ENCODE results near the gene SCN1B.
"Not testable (repeated sequence)": the region's sequence is repeated elsewhere in the genome, so short reads cannot be mapped to it uniquely, and the experiment has no call there.

Gene SCN1B

GRCh38 chr19:35002037-35002535 lies 28.2 kb upstream of the SCN1B start:
- DNase-seq, result no peak

- DNase-seq, result no peak
Measured at GRCh38 chr19:35004517-35005255, 25.6 kb upstream of the SCN1B start.

GRCh38 chr19:35005256-35005977 lies 24.9 kb upstream of the SCN1B start:
- DNase-seq, result no peak

- DNase-seq, result not testable (repeated sequence)
Measured at GRCh38 chr19:35006007-35006341, 24.3 kb upstream of the SCN1B start.

- no peak for DNase-seq
Measured at GRCh38 chr19:35006342-35006998, 23.8 kb upstream of the SCN1B start.

- DNase-seq, result no peak
Measured at GRCh38 chr19:35006999-35007365, 23.3 kb upstream of the SCN1B start.

GRCh38 chr19:35007427-35007826 lies 22.8 kb upstream of the SCN1B start:
- DNase-seq, result not testable (repeated sequence)

GRCh38 chr19:35008891-35009341 lies 21.4 kb upstream of the SCN1B start:
- DNase-seq, result no peak

GRCh38 chr19:35009424-35010415 lies 20.6 kb upstream of the SCN1B start:
- no peak for DNase-seq

- no peak for DNase-seq
Measured at GRCh38 chr19:35011091-35011689, 19.1 kb upstream of the SCN1B start.

- DNase-seq, result no peak
Measured at GRCh38 chr19:35011737-35012682, 18.3 kb upstream of the SCN1B start.

- peak in 1 of 2 experiments; percentile 7 for DNase-seq
Measured at GRCh38 chr19:35013041-35013819, 17.0 kb upstream of the SCN1B start.

GRCh38 chr19:35013820-35014754 lies 16.2 kb upstream of the SCN1B start:
- no peak for DNase-seq

GRCh38 chr19:35014774-35015173 lies 15.5 kb upstream of the SCN1B start:
- not testable (repeated sequence) for DNase-seq

GRCh38 chr19:35015270-35015953 lies 14.9 kb upstream of the SCN1B start:
- no peak for DNase-seq

GRCh38 chr19:35015954-35016351 lies 14.3 kb upstream of the SCN1B start:
- no peak for DNase-seq

- DNase-seq, result no peak
Measured at GRCh38 chr19:35017507-35017906, 12.8 kb upstream of the SCN1B start.

GRCh38 chr19:35018379-35018778 lies 11.9 kb upstream of the SCN1B start:
- no peak for DNase-seq
